HCT116 (cell line): ENCODE data around the gene SYCE3. TPM values are rescaled to one million over a fixed set of nuclear protein-coding genes. Genes with fewer than 3 reads are reported as not detected.

Source experiments
- ATAC-seq: fragments of 200-7000 bp; cut with Tn5 transposase; 2 replicates; pipeline ENCODE4 v1.9.1; 2020; ENCODE audit warnings: mild to moderate bottlenecking, moderate library complexity
- BruUV-seq: library from RNA; stranded (reverse); fragments of 400-500 nt; replicated peaks from 2 replicates; lab custom pipeline; 2021; lab: Mats Ljungman, UMichigan
- CTCF ChIA-PET: fragments of 300-600 bp; sonication (Branson Sonifier 250); formaldehyde crosslinking; loops from one replicate; lab custom pipeline; 2021; ENCODE audit warnings: antibody characterized with exemption; lab: Charles Lee
- POLR2A ChIA-PET: fragments of 300-600, 350-600 bp; sonication (Branson Sonifier 250); formaldehyde crosslinking; loops from one replicate; lab custom pipeline; 2021; ENCODE audit warnings: antibody characterized with exemption; lab: Charles Lee
- RAD21 ChIA-PET, 2 experiments: fragments of 300-600 bp; sonication (Branson Sonifier 250); formaldehyde crosslinking; loops; one replicate each; lab custom pipeline; 2023; ENCODE audit warnings: low total read pairs in 2 of 2; ENCODE audit not compliant: uncharacterized antibody in 2 of 2, unreplicated experiment in 2 of 2, low non-redundant PET in 1 of 2; lab: Charles Lee
- DNase-seq: peaks from one replicate; pipeline ENCODE4 v3.0.0-alpha.2; 2010; ENCODE audit warnings: low read depth, low spot score
- H2AFZ ChIP-seq: fragments of 200-600 bp; shearing (Covaris generic), sonication (generic); 2 replicates; pipeline ENCODE4 v1.6.1; 2017; ENCODE audit warnings: low read depth, mixed run types, mixed read lengths, antibody characterized with exemption, low read length; ENCODE audit not compliant: poor library complexity, severe bottlenecking
- H3K27ac ChIP-seq: 2 replicates; pipeline ENCODE4 v1.5.1; 2012; ENCODE audit warnings: low read depth, low read length
- H3K27me3 ChIP-seq: fragments of 200-600 bp; sonication (generic); 2 replicates; pipeline ENCODE4 v1.6.1; 2016; ENCODE audit warnings: mixed run types, low read length, mixed read lengths; ENCODE audit not compliant: insufficient read depth
- H3K36me3 ChIP-seq, 2 experiments: fragments of 200-500 bp in 1 of 2; fragments of 200-600 bp in 1 of 2; sonication (Bioruptor generic) in 1 of 2; sonication (generic) in 1 of 2; 2 replicates each; pipeline versions ENCODE4 v1.5.1 to v1.6.1; 2014 to 2016; ENCODE audit warnings: low read length in 2 of 2, inconsistent platforms in 1 of 2, mixed read lengths in 1 of 2, mixed run types in 1 of 2; ENCODE audit not compliant: insufficient read depth in 2 of 2, control insufficient read depth in 1 of 2
- H3K4me1 ChIP-seq, 2 experiments: fragments of 200-600 bp in 1 of 2; sonication (generic) in 1 of 2; 2 replicates each; pipeline versions ENCODE4 v1.5.1 to v1.6.1; 2012 to 2017; ENCODE audit warnings: low read length in 2 of 2, inconsistent platforms in 1 of 2, mild to moderate bottlenecking in 1 of 2, mixed read lengths in 1 of 2, mixed run types in 1 of 2, moderate library complexity in 1 of 2; ENCODE audit not compliant: insufficient read depth in 2 of 2, control insufficient read depth in 1 of 2
- H3K4me2 ChIP-seq: fragments of 200-600 bp; sonication (generic); 2 replicates; pipeline ENCODE4 v1.6.1; 2017; ENCODE audit warnings: mixed run types, low read length, mixed read lengths
- H3K4me3 ChIP-seq, 2 experiments: fragments of 200-600 bp in 1 of 2; sonication (generic) in 1 of 2; replicated peaks in 1 of 2; 2 replicates each; pipeline ENCODE4 v1.5.1; 2011 to 2016; ENCODE audit warnings: low read length in 2 of 2, control low read depth in 1 of 2, low read depth in 1 of 2, mild to moderate bottlenecking in 1 of 2, mixed read lengths in 1 of 2, mixed run types in 1 of 2
- H3K79me2 ChIP-seq: fragments of 200-600 bp; sonication (generic); 2 replicates; pipeline ENCODE4 v1.6.1; 2017; ENCODE audit warnings: mild to moderate bottlenecking, mixed run types, low read length, moderate library complexity, mixed read lengths; ENCODE audit not compliant: insufficient read depth
- H3K9ac ChIP-seq: fragments of 200-600 bp; sonication (generic); 2 replicates; pipeline ENCODE4 v1.6.1; 2016; ENCODE audit warnings: low read length, mixed read lengths
- H3K9me2 ChIP-seq: fragments of 200-600 bp; sonication (generic), shearing (Covaris generic); 2 replicates; pipeline ENCODE4 v1.6.1; 2017; ENCODE audit warnings: mixed run types, mild to moderate bottlenecking, moderate library complexity; ENCODE audit not compliant: insufficient read depth
- H3K9me3 ChIP-seq, 2 experiments: fragments of 200-500 bp in 1 of 2; fragments of 200-600 bp in 1 of 2; sonication (Bioruptor generic) in 1 of 2; sonication (generic) in 1 of 2; 2 replicates each; pipeline ENCODE4 v1.6.1; 2014 to 2017; ENCODE audit warnings: low read length in 2 of 2, mixed read lengths in 2 of 2, inconsistent platforms in 1 of 2, low read depth in 1 of 2, mild to moderate bottlenecking in 1 of 2, mixed run types in 1 of 2, moderate library complexity in 1 of 2; ENCODE audit not compliant: control insufficient read depth in 1 of 2, insufficient read depth in 1 of 2
- H4K20me1 ChIP-seq: fragments of 200-600 bp; sonication (generic), shearing (Covaris generic); 2 replicates; pipeline ENCODE4 v1.6.1; 2017; ENCODE audit warnings: mixed run types, mild to moderate bottlenecking, moderate library complexity; ENCODE audit not compliant: insufficient read depth
- EGR1 ChIP-seq: IDR thresholded peaks from 2 replicates; pipeline ENCODE4 v1.6.1; 2012; ENCODE audit warnings: low read depth
- ELF1 ChIP-seq: IDR thresholded peaks from 2 replicates; pipeline ENCODE4 v1.6.1; 2012; ENCODE audit warnings: low read depth, borderline replicate concordance
- EZH2phosphoT487 ChIP-seq: fragments of 200-600 bp; IDR thresholded peaks from 2 replicates; pipeline ENCODE4 v1.6.1; 2018; ENCODE audit warnings: antibody characterized with exemption, borderline replicate concordance
- FOSL1 ChIP-seq: IDR thresholded peaks from 2 replicates; pipeline ENCODE4 v1.6.1; 2012; ENCODE audit warnings: low read depth
- POLR2AphosphoS5 ChIP-seq: IDR thresholded peaks from 2 replicates; pipeline ENCODE4 v1.6.1; 2011; ENCODE audit warnings: mild to moderate bottlenecking, low read depth, low read length, moderate library complexity
- TCF7L2 ChIP-seq: IDR thresholded peaks from 2 replicates; pipeline ENCODE4 v1.7.0; 2011; ENCODE audit warnings: borderline replicate concordance, inconsistent platforms; ENCODE audit not compliant: insufficient read depth, insufficient read length; ENCODE audit errors: extremely low read depth
- intact Hi-C: fragments of 100-400 bp; cut with micrococcal nuclease; formaldehyde crosslinking; loops from 2 replicates; pipeline ENCODE4 v1.10.0; 2022
- total RNA-seq: library from RNA; stranded (reverse); gene quantifications from one replicate; pipeline ENCODE4 v1.2.1, GENCODE V29; 2021; ENCODE audit not compliant: unreplicated experiment
- TF ChIP-seq, protein P1 (sequence below): IDR thresholded peaks from 2 replicates; pipeline ENCODE4 v1.6.1; 2012; ENCODE audit warnings: low read depth

Gene SYCE3
- total RNA-seq, 1 experiment from 2014 or later: not detected

DNA sequence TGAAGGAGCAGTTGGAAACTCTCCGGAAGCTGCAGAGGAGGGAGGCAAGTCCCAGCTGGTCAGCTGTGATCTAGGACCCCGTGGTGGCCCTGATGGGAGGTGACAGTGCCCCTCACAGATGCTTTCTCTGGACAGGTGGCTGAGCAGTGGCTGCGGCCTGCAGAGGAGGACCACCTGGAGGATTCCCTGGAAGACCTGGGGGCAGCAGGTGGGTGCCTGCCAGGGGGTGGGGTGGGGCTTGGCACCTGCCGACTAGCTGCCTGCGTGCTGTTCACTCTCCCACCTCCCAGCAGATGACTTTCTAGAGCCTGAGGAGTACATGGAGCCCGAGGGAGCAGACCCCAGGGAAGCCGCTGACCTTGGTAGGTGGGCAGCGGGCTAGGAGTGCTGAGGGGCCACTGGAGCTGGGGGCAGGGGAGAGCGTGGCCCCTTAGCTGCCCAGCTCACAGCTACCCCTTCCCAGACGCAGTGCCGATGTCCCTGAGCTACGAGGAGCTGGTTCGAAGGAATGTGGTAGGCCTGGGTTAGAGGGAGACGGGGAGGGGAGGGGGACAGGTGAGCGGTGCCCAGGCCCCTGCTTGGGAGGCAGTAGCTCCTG, 40.4 kb downstream of the SYCE3 start (continued):
- TF ChIP-seq, protein P1, sequence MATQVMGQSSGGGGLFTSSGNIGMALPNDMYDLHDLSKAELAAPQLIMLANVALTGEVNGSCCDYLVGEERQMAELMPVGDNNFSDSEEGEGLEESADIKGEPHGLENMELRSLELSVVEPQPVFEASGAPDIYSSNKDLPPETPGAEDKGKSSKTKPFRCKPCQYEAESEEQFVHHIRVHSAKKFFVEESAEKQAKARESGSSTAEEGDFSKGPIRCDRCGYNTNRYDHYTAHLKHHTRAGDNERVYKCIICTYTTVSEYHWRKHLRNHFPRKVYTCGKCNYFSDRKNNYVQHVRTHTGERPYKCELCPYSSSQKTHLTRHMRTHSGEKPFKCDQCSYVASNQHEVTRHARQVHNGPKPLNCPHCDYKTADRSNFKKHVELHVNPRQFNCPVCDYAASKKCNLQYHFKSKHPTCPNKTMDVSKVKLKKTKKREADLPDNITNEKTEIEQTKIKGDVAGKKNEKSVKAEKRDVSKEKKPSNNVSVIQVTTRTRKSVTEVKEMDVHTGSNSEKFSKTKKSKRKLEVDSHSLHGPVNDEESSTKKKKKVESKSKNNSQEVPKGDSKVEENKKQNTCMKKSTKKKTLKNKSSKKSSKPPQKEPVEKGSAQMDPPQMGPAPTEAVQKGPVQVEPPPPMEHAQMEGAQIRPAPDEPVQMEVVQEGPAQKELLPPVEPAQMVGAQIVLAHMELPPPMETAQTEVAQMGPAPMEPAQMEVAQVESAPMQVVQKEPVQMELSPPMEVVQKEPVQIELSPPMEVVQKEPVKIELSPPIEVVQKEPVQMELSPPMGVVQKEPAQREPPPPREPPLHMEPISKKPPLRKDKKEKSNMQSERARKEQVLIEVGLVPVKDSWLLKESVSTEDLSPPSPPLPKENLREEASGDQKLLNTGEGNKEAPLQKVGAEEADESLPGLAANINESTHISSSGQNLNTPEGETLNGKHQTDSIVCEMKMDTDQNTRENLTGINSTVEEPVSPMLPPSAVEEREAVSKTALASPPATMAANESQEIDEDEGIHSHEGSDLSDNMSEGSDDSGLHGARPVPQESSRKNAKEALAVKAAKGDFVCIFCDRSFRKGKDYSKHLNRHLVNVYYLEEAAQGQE: no peak
- no peak for TF ChIP-seq ELF1
- TF ChIP-seq FOSL1: no peak
- TF ChIP-seq POLR2AphosphoS5: no peak
- TF ChIP-seq, all 23 proteins: peak for 0

- H4K20me1 ChIP-seq: no peaks in the 10 kb centered on the region
- H2AFZ ChIP-seq: no peak overlapping the region
- intact Hi-C loops: no loop called here
- CTCF ChIA-PET: no interaction called here
- H3K4me2 ChIP-seq: no peak overlapping the region
- TF ChIP-seq FOSL1 (no peak), TCF7L2 (no peak), EZH2phosphoT487 (no peak), EGR1 (no peak), POLR2AphosphoS5 (no peak)
- TF ChIP-seq, all 23 proteins: peak for 0
- H3K4me1 ChIP-seq: peaks cover 6 to 26% of the 10 kb centered on the region in 2 experiments; a peak in 3 of 4 replicates
- no peaks in the 10 kb centered on the region for H3K9me3 ChIP-seq
- ChIA-PET POLR2A (no interaction called here), RAD21 (no interaction called here)
- no peaks in the 10 kb centered on the region for H3K27me3 ChIP-seq
- no peak overlapping the region for H3K27ac ChIP-seq
- H3K36me3 ChIP-seq: peaks cover 5 to 30% of the 10 kb centered on the region in 2 experiments; a peak in 3 of 4 replicates
- peaks cover 36% of the 10 kb centered on the region for H3K79me2 ChIP-seq
- no TSS peak for BruUV-seq
- H3K9ac ChIP-seq: no peak overlapping the region
- H3K9me2 ChIP-seq: no peaks in the 10 kb centered on the region
- no peak overlapping the region for H3K4me3 ChIP-seq
- no peak for DNase-seq
- ATAC-seq: no peak
Observed at GRCh38 chr22:50521710-50522109, 41.0 kb downstream of the SYCE3 start.
